ENCODE measurements around the gene SCPEP1. TPM values are rescaled to one million over a fixed set of nuclear protein-coding genes. Genes with fewer than 3 reads are reported as not detected.

SCPEP1 gene
- 100 to 1,000 TPM in 1 of 4 donors, 10 to 100 TPM in 3; 61.0 to 111 (median 72.4) TPM for total RNA-seq

GRCh38 chr17:56977673-56978395 lies at the start of gene SCPEP1:
Gene SCPEP1, plus strand, starts transcription at chr17:56978131. Its CDS starts 29 bp downstream, at chr17:56978160.
- Histone ChIP-seq H3K27me3 (no peaks in the 10 kb centered on the region), H3K27ac (replicated peaks in 1 of 4) (peak within 1 kb of the TSS; percentile 72 to 84 (median 74)), H3K36me3 (peaks cover 0 to 22% (median 19%) of the 10 kb centered on the region in 4 donors), H3K4me1 (peaks cover 8 to 31% (median 22%) of the 10 kb centered on the region in 4 donors), H3K4me3 (peak within 1 kb of the TSS; percentile 62 to 75 (median 64)), H3K9me3 (no peaks in the 10 kb centered on the region)
- under 1% methylated on average over 25 of the region's 42 CpGs for WGBS
- intact Hi-C loops (cut with DNase I), result no loop called here
- TF ChIP-seq EP300 (IDR thresholded peaks at IDR 0.05) (no peak), POLR2AphosphoS5 (IDR thresholded peaks at IDR 0.05) (peak; percentile 93 to 96)
- DNase-seq (ENCODE audit: extremely low spot score), result peak; percentile 98

- no peak overlapping the region for H3K27ac ChIP-seq (replicated peaks in 1 of 4)
- 95% methylated on average over 2 of the region's 2 CpGs for whole genome bisulfite sequencing
- no peak for TF ChIP-seq EP300 (IDR thresholded peaks at IDR 0.05)
- no peak for TF ChIP-seq CTCF (IDR thresholded peaks at IDR 0.05)
- TF ChIP-seq POLR2A (IDR thresholded peaks at IDR 0.05; ENCODE audit: low read depth), result no peak
- no peak for TF ChIP-seq POLR2AphosphoS5 (IDR thresholded peaks at IDR 0.05)
- no peaks in the 10 kb centered on the region for H3K4me1 ChIP-seq
- H3K9me3 ChIP-seq, result no peaks in the 10 kb centered on the region
- no peaks in the 10 kb centered on the region for H3K27me3 ChIP-seq
- H3K4me3 ChIP-seq, result no peak overlapping the region
- intact Hi-C loops (cut with DNase I), result no loop called here
- H3K36me3 ChIP-seq, result peaks cover 0 to 6% (median 3%) of the 10 kb centered on the region in 4 donors
- DNase-seq (ENCODE audit: extremely low spot score), result no peak
Observed at GRCh38 chr17:56928586-56928985, 49.3 kb upstream of the SCPEP1 start.

GRCh38 chr17:56929362-56929969 lies 48.5 kb upstream of the SCPEP1 start:
- H3K27me3 ChIP-seq, result no peaks in the 10 kb centered on the region
- intact Hi-C loops (cut with DNase I), result no loop called here
- H3K36me3 ChIP-seq, result peaks cover 4 to 15% (median 9%) of the 10 kb centered on the region in 4 donors
- H3K4me3 ChIP-seq, result no peak overlapping the region
- H3K4me1 ChIP-seq, result no peaks in the 10 kb centered on the region
- H3K27ac ChIP-seq (replicated peaks in 1 of 4), result no peak overlapping the region
- TF ChIP-seq EP300 (IDR thresholded peaks at IDR 0.05) (no peak), CTCF (IDR thresholded peaks at IDR 0.05) (no peak), POLR2A (IDR thresholded peaks at IDR 0.05; ENCODE audit: low read depth) (no peak), POLR2AphosphoS5 (IDR thresholded peaks at IDR 0.05) (no peak)
- no peaks in the 10 kb centered on the region for H3K9me3 ChIP-seq
- no peak for DNase-seq (ENCODE audit: extremely low spot score)

- no peak for TF ChIP-seq POLR2A (IDR thresholded peaks at IDR 0.05; ENCODE audit: low read depth)
- no peak for TF ChIP-seq EP300 (IDR thresholded peaks at IDR 0.05)
- TF ChIP-seq POLR2AphosphoS5 (IDR thresholded peaks at IDR 0.05), result no peak
- no peak for TF ChIP-seq CTCF (IDR thresholded peaks at IDR 0.05)
- Histone ChIP-seq H3K27me3 (no peaks in the 10 kb centered on the region), H3K36me3 (peaks cover 4 to 28% (median 18%) of the 10 kb centered on the region in 4 donors), H3K4me1 (no peaks in the 10 kb centered on the region), H3K9me3 (no peaks in the 10 kb centered on the region), H3K27ac (replicated peaks in 1 of 4) (no peak overlapping the region), H3K4me3 (no peak overlapping the region)
- intact Hi-C loops (cut with DNase I), result no loop called here
- 86% methylated on average over 2 of the region's 2 CpGs for WGBS
- no peak for DNase-seq (ENCODE audit: extremely low spot score)
Observed at GRCh38 chr17:56930739-56931337, 47.1 kb upstream of the SCPEP1 start.

GRCh38 chr17:56933151-56933745 lies 44.7 kb upstream of the SCPEP1 start:
- WGBS, result 96% methylated on average over 8 of the region's 8 CpGs
- Histone ChIP-seq H3K4me3 (no peak overlapping the region), H3K27ac (replicated peaks in 1 of 4) (no peak overlapping the region), H3K9me3 (no peaks in the 10 kb centered on the region), H3K4me1 (no peaks in the 10 kb centered on the region), H3K27me3 (no peaks in the 10 kb centered on the region), H3K36me3 (peaks cover 4 to 52% (median 33%) of the 10 kb centered on the region in 4 donors)
- DNase-seq (ENCODE audit: extremely low spot score), result no peak
- intact Hi-C loops (cut with DNase I), result no loop called here
- no peak for TF ChIP-seq POLR2AphosphoS5 (IDR thresholded peaks at IDR 0.05)
